ENCODE results near the gene ALDH1A3. TPM values are rescaled to one million over a fixed set of nuclear protein-coding genes. Genes with fewer than 3 reads are reported as not detected.

ALDH1A3 gene
- total RNA-seq, 1 experiment from 2014 or later: 248 TPM

DNA sequence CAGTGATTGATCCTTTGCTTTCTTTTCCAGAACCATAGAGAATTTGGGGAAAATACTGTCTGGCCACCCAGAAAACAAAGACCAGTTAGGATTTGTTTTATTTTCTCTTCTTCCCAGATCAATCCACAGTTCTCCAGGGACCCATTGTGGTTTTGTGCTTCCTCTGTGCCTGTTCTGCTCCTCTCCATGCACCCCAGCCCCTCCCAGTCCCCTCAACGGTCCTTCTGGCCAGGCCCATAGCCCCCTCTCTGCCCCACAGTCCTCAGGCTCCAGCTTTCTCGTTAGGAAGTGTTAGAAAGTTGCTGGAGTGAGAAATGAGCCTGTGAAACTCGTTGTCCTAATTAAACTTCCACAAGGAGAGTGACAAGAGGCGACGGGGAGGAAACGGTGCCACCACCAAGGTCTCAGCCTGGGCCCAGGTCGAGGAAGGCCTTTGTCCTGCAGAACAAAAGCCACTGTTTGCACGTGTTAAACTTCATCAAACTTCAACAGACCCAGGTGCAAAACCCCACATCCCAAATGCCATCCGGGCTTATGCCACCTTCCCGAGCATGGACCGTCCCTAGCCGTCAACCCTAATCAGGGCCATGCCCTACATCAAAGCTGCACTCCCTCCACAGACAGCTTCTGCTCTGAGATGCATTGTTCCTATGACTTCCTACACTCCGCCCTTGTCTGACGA is 18.7 kb upstream of the ALDH1A3 start:
- no peak for ATAC-seq
- DNase-seq (ENCODE audit: low read depth, low spot score): no peak
- Histone ChIP-seq H3K27me3 (ENCODE audit: insufficient read depth, low read length) (no peaks in the 10 kb centered on the region), H2AFZ (ENCODE audit: low read depth, low read length, poor library complexity, severe bottlenecking) (no peak overlapping the region), H3K79me2 (ENCODE audit: insufficient read depth, low read length) (no peaks in the 10 kb centered on the region), H3K36me3 (ENCODE audit: control insufficient read depth in 1 of 2, insufficient read depth in 2 of 2, low read length in 2 of 2) (no peaks in the 10 kb centered on the region), H3K9ac (ENCODE audit: low read length) (no peak overlapping the region), H3K4me2 (ENCODE audit: low read length) (no peak overlapping the region), H3K27ac (ENCODE audit: low read depth, low read length) (no peak overlapping the region), H4K20me1 (ENCODE audit: insufficient read depth) (no peaks in the 10 kb centered on the region), H3K4me1 (ENCODE audit: control insufficient read depth in 1 of 2, insufficient read depth in 2 of 2, low read length in 2 of 2) (no peaks in the 10 kb centered on the region), H3K9me2 (ENCODE audit: insufficient read depth) (no peaks in the 10 kb centered on the region), H3K9me3 (ENCODE audit: control insufficient read depth in 1 of 2, insufficient read depth in 1 of 2, low read depth in 1 of 2, low read length in 2 of 2) (peaks cover 0 to 6% of the 10 kb centered on the region in 2 experiments; a peak in 1 of 4 replicates), H3K4me3 (replicated peaks in 1 of 2; ENCODE audit: low read depth in 1 of 2, low read length in 2 of 2) (no peak overlapping the region)
- ChIA-PET CTCF (interaction anchor here (0.7 kb wide), 1 partner anchor 12 kb away, joined by 3 read pairs; no protein-coding TSS in a partner anchor), RAD21 (ENCODE audit: low non-redundant PET in 1 of 2, low total read pairs in 2 of 2, uncharacterized antibody in 2 of 2, unreplicated experiment in 2 of 2) (no interaction called here), POLR2A (no interaction called here)
- no peak for TF ChIP-seq SIN3A (IDR thresholded peaks at IDR 0.05; ENCODE audit: low read depth)
- TF ChIP-seq SP1 (IDR thresholded peaks at IDR 0.05; ENCODE audit: low read depth): no peak
- TF ChIP-seq JUND (IDR thresholded peaks at IDR 0.05): no peak
- no peak for TF ChIP-seq POLR2A (IDR thresholded peaks at IDR 0.05; ENCODE audit: borderline replicate concordance, extremely low read depth, insufficient read depth, insufficient read length)
- TF ChIP-seq FOSL1 (IDR thresholded peaks at IDR 0.05; ENCODE audit: low read depth): no peak
- no peak for TF ChIP-seq ZFX (IDR thresholded peaks at IDR 0.05)
- no peak for TF ChIP-seq ELF1 (IDR thresholded peaks at IDR 0.05; ENCODE audit: borderline replicate concordance, low read depth)
- TF ChIP-seq, protein P1, sequence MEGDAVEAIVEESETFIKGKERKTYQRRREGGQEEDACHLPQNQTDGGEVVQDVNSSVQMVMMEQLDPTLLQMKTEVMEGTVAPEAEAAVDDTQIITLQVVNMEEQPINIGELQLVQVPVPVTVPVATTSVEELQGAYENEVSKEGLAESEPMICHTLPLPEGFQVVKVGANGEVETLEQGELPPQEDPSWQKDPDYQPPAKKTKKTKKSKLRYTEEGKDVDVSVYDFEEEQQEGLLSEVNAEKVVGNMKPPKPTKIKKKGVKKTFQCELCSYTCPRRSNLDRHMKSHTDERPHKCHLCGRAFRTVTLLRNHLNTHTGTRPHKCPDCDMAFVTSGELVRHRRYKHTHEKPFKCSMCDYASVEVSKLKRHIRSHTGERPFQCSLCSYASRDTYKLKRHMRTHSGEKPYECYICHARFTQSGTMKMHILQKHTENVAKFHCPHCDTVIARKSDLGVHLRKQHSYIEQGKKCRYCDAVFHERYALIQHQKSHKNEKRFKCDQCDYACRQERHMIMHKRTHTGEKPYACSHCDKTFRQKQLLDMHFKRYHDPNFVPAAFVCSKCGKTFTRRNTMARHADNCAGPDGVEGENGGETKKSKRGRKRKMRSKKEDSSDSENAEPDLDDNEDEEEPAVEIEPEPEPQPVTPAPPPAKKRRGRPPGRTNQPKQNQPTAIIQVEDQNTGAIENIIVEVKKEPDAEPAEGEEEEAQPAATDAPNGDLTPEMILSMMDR (IDR thresholded peaks at IDR 0.05 in 2 of 3, conservative IDR thresholded peaks at IDR 0.05 in 1 of 3; ENCODE audit: borderline replicate concordance in 1 of 3, insufficient read depth in 1 of 3, low read depth in 2 of 3, low read length in 2 of 3): no peak
- TF ChIP-seq EZH2phosphoT487 (IDR thresholded peaks at IDR 0.05; ENCODE audit: borderline replicate concordance): no peak
- TF ChIP-seq TCF7L2 (IDR thresholded peaks at IDR 0.05; ENCODE audit: borderline replicate concordance, extremely low read depth, insufficient read depth, insufficient read length): no peak
- no peak for TF ChIP-seq SRF (IDR thresholded peaks at IDR 0.05; ENCODE audit: low read depth)
- TF ChIP-seq CBX3 (IDR thresholded peaks at IDR 0.05; ENCODE audit: low read depth): no peak
- no peak for TF ChIP-seq YY1 (IDR thresholded peaks at IDR 0.05; ENCODE audit: extremely low read depth, insufficient replicate concordance, low read depth, low read length)
- TF ChIP-seq, protein P2, sequence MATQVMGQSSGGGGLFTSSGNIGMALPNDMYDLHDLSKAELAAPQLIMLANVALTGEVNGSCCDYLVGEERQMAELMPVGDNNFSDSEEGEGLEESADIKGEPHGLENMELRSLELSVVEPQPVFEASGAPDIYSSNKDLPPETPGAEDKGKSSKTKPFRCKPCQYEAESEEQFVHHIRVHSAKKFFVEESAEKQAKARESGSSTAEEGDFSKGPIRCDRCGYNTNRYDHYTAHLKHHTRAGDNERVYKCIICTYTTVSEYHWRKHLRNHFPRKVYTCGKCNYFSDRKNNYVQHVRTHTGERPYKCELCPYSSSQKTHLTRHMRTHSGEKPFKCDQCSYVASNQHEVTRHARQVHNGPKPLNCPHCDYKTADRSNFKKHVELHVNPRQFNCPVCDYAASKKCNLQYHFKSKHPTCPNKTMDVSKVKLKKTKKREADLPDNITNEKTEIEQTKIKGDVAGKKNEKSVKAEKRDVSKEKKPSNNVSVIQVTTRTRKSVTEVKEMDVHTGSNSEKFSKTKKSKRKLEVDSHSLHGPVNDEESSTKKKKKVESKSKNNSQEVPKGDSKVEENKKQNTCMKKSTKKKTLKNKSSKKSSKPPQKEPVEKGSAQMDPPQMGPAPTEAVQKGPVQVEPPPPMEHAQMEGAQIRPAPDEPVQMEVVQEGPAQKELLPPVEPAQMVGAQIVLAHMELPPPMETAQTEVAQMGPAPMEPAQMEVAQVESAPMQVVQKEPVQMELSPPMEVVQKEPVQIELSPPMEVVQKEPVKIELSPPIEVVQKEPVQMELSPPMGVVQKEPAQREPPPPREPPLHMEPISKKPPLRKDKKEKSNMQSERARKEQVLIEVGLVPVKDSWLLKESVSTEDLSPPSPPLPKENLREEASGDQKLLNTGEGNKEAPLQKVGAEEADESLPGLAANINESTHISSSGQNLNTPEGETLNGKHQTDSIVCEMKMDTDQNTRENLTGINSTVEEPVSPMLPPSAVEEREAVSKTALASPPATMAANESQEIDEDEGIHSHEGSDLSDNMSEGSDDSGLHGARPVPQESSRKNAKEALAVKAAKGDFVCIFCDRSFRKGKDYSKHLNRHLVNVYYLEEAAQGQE (IDR thresholded peaks at IDR 0.05; ENCODE audit: low read depth): no peak
- no peak for TF ChIP-seq POLR2AphosphoS5 (IDR thresholded peaks at IDR 0.05; ENCODE audit: low read depth, low read length)
- TF ChIP-seq, protein P3, sequence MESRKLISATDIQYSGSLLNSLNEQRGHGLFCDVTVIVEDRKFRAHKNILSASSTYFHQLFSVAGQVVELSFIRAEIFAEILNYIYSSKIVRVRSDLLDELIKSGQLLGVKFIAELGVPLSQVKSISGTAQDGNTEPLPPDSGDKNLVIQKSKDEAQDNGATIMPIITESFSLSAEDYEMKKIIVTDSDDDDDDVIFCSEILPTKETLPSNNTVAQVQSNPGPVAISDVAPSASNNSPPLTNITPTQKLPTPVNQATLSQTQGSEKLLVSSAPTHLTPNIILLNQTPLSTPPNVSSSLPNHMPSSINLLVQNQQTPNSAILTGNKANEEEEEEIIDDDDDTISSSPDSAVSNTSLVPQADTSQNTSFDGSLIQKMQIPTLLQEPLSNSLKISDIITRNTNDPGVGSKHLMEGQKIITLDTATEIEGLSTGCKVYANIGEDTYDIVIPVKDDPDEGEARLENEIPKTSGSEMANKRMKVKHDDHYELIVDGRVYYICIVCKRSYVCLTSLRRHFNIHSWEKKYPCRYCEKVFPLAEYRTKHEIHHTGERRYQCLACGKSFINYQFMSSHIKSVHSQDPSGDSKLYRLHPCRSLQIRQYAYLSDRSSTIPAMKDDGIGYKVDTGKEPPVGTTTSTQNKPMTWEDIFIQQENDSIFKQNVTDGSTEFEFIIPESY (IDR thresholded peaks at IDR 0.05; ENCODE audit: extremely low read depth, insufficient replicate concordance, low read length): no peak
- no peak for TF ChIP-seq EGR1 (IDR thresholded peaks at IDR 0.05; ENCODE audit: low read depth)
- intact Hi-C loops (cut with micrococcal nuclease): no loop called here
- BruUV-seq (replicated peaks): no TSS peak

Measured in HCT116 (cell line).